Cardiac septum (tissue), 1 donor: ENCODE data around the gene SMCHD1. TPM values are rescaled to one million over a fixed set of nuclear protein-coding genes. Genes with fewer than 3 reads are reported as not detected.

Experiments used
- DNase-seq: peaks from one replicate; pipeline ENCODE4 v3.0.0-alpha.2; 2020; ENCODE audit warnings: low spot score
- intact Hi-C: fragments of 100-400 bp; cut with DNase I; formaldehyde crosslinking; loops from one replicate; pipeline ENCODE4 v1.14.0; 2022
- long read RNA-seq: library from polyadenylated mRNA; unstranded; transcript quantifications from one replicate; pipeline ENCODE4 v2.0.0, GENCODE V29; 2021
- total RNA-seq: library from RNA; stranded (reverse); fragmentation: NEBNext Ultra II Directional; extraction: Animal tissue kit (Norgen Biotek cat#: 25700); gene quantifications from one replicate; pipeline ENCODE4 v1.2.1, GENCODE V29; 2021
- donor health status: DM: no; HTN: no; CAD: no.

The SMCHD1 gene
- total RNA-seq = 34.8 TPM
- long read RNA-seq, full-length matches to known transcripts = 3 of 20 reads
- long read RNA-seq, partial matches to known transcripts = 15 of 20 reads
- long read RNA-seq, other reads (novel, unspliced or antisense) = 2 of 20 reads

- peak; percentile 93 for DNase-seq
- intact Hi-C loops = loop anchor here (5.0 kb wide), 2 partner anchors 83 to 357 kb away; partner anchors contain the start of genes LPIN2, METTL4 and NDC80
Measured at GRCh38 chr18:2655178-2655953, at the start of gene SMCHD1. SMCHD1 (plus strand) TSS chr18:2655726; CDS start chr18:2656076, 350 bp downstream.

- intact Hi-C loops = no loop called here
- no peak for DNase-seq
Measured at GRCh38 chr18:2606335-2606734, 49.2 kb upstream of the SMCHD1 start.

- DNase-seq = no peak
Measured at GRCh38 chr18:2609604-2610003, 45.9 kb upstream of the SMCHD1 start.

GRCh38 chr18:2610549-2610948 lies 45.0 kb upstream of the SMCHD1 start:
- intact Hi-C loops = no loop called here
- no peak for DNase-seq

More at GRCh38 chr18:2609604-2610003, 45.9 kb upstream of the SMCHD1 start:
- intact Hi-C loops = no loop called here

- intact Hi-C loops = no loop called here
- DNase-seq = no peak
Measured at GRCh38 chr18:2612996-2613395, 42.5 kb upstream of the SMCHD1 start.

GRCh38 chr18:2617401-2617998 lies 38.0 kb upstream of the SMCHD1 start:
- no peak for DNase-seq
- intact Hi-C loops = no loop called here

GRCh38 chr18:2618009-2618408 lies 37.5 kb upstream of the SMCHD1 start:
- no peak for DNase-seq
- intact Hi-C loops = no loop called here

- intact Hi-C loops = no loop called here
- no peak for DNase-seq
Measured at GRCh38 chr18:2625217-2625616, 30.3 kb upstream of the SMCHD1 start.

GRCh38 chr18:2627821-2628276 lies 27.7 kb upstream of the SMCHD1 start:
- DNase-seq = no peak
- intact Hi-C loops = no loop called here

- intact Hi-C loops = no loop called here
- DNase-seq = no peak
Measured at GRCh38 chr18:2629003-2629402, 26.5 kb upstream of the SMCHD1 start.

GRCh38 chr18:2635586-2635985 lies 19.9 kb upstream of the SMCHD1 start:
- no peak for DNase-seq

GRCh38 chr18:2636126-2636631 lies 19.3 kb upstream of the SMCHD1 start:
- DNase-seq = no peak
- intact Hi-C loops = no loop called here

More at GRCh38 chr18:2635586-2635985, 19.9 kb upstream of the SMCHD1 start:
- intact Hi-C loops = no loop called here

GRCh38 chr18:2641638-2642037 lies 13.9 kb upstream of the SMCHD1 start:
- intact Hi-C loops = no loop called here
- no peak for DNase-seq

GRCh38 chr18:2642771-2643170 lies 12.8 kb upstream of the SMCHD1 start:
- intact Hi-C loops = no loop called here
- no peak for DNase-seq

- intact Hi-C loops = no loop called here
- DNase-seq = no peak
Measured at GRCh38 chr18:2644535-2644934, 11.0 kb upstream of the SMCHD1 start.

- intact Hi-C loops = no loop called here
Measured at GRCh38 chr18:2651981-2652380, 3.5 kb upstream of the SMCHD1 start.

GRCh38 chr18:2653467-2653866 lies 2.1 kb upstream of the SMCHD1 start:
- DNase-seq = no peak
- intact Hi-C loops = no loop called here

More at GRCh38 chr18:2651981-2652380, 3.5 kb upstream of the SMCHD1 start:
- no peak for DNase-seq

- intact Hi-C loops = no loop called here
Measured at GRCh38 chr18:2654169-2654927, 1.2 kb upstream of the SMCHD1 start.

GRCh38 chr18:2654928-2655177 lies 673 bp upstream of the SMCHD1 start:
- no peak for DNase-seq
- intact Hi-C loops = loop anchor here (5.0 kb wide), 2 partner anchors 83 to 357 kb away; partner anchors contain the start of genes LPIN2, METTL4 and NDC80

More at GRCh38 chr18:2654169-2654927, 1.2 kb upstream of the SMCHD1 start:
- no peak for DNase-seq

- DNase-seq = no peak
- intact Hi-C loops = loop anchor here (5.0 kb wide), 2 partner anchors 84 to 356 kb away; partner anchors contain the start of genes LPIN2, METTL4 and NDC80
Measured at GRCh38 chr18:2655954-2656236, 369 bp downstream of the SMCHD1 start.
